Liver (tissue), 3 donors: ENCODE results near the gene SYK.
"Not testable (repeated sequence)": the region's sequence is repeated elsewhere in the genome, so short reads cannot be mapped to it uniquely, and the experiment has no call there.

ENCODE experiments used
- FOXA2 ChIP-seq: IDR thresholded peaks from 2 replicates; pipeline ENCODE4 v1.6.1; 2016; ENCODE audit warnings: antibody characterized with exemption
- HNF4A ChIP-seq, 2 donors: conservative IDR thresholded peaks; 2 replicates each; pipeline ENCODE4 v1.6.1; 2016; ENCODE audit warnings: antibody characterized with exemption in 2 of 2, mild to moderate bottlenecking in 2 of 2
- JUND ChIP-seq, 2 donors: IDR thresholded peaks; 2 replicates each; pipeline ENCODE4 v1.6.1; 2016; ENCODE audit warnings: antibody characterized with exemption in 2 of 2
- NR2F2 ChIP-seq: IDR thresholded peaks from 2 replicates; pipeline ENCODE4 v1.6.1; 2016; ENCODE audit warnings: antibody characterized with exemption
- TF ChIP-seq, protein P1 (sequence below): fragments of 150-350 bp; IDR thresholded peaks from 2 replicates; pipeline ENCODE4 v1.5.1; 2017; ENCODE audit warnings: improper control_type of control experiment, low read depth, low read length; ENCODE audit not compliant: missing input control
- TF ChIP-seq, protein P2 (sequence below): IDR thresholded peaks from 2 replicates; pipeline ENCODE4 v1.6.1; 2016; ENCODE audit warnings: antibody characterized with exemption
- TF ChIP-seq, protein P3 (sequence below): IDR thresholded peaks from 2 replicates; pipeline ENCODE4 v1.6.1; 2016; ENCODE audit warnings: antibody characterized with exemption, mild to moderate bottlenecking
- donor health status: healthy.
- donor health status: healthy.

DNA sequence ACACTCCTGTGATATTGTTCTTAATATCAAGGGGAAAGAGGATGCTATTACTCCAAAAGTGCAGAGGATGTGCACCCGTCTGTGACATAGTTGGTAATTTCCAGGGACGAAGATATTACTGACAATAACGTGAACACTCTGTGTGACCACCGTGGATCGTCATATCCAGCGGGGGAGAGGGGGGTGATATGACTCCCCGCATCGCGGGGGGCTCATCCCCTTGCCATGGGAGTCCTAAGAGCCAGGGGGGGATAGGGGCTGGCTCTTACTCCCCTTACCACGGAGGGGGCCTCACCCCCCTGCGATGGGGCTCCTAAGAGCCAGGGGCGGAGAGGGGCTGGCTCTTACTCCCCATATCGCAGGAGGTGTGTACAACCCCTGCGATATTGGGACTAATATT, 41.0 kb upstream of the SYK start:
- TF ChIP-seq, protein P1, sequence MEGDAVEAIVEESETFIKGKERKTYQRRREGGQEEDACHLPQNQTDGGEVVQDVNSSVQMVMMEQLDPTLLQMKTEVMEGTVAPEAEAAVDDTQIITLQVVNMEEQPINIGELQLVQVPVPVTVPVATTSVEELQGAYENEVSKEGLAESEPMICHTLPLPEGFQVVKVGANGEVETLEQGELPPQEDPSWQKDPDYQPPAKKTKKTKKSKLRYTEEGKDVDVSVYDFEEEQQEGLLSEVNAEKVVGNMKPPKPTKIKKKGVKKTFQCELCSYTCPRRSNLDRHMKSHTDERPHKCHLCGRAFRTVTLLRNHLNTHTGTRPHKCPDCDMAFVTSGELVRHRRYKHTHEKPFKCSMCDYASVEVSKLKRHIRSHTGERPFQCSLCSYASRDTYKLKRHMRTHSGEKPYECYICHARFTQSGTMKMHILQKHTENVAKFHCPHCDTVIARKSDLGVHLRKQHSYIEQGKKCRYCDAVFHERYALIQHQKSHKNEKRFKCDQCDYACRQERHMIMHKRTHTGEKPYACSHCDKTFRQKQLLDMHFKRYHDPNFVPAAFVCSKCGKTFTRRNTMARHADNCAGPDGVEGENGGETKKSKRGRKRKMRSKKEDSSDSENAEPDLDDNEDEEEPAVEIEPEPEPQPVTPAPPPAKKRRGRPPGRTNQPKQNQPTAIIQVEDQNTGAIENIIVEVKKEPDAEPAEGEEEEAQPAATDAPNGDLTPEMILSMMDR, result not testable (repeated sequence)
- TF ChIP-seq, protein P2, sequence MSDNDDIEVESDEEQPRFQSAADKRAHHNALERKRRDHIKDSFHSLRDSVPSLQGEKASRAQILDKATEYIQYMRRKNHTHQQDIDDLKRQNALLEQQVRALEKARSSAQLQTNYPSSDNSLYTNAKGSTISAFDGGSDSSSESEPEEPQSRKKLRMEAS, result not testable (repeated sequence)
- TF ChIP-seq JUND (IDR thresholded peaks at IDR 0.05); HNF4A (conservative IDR thresholded peaks at IDR 0.05); FOXA2; NR2F2: not testable (repeated sequence)
- TF ChIP-seq, protein P3, sequence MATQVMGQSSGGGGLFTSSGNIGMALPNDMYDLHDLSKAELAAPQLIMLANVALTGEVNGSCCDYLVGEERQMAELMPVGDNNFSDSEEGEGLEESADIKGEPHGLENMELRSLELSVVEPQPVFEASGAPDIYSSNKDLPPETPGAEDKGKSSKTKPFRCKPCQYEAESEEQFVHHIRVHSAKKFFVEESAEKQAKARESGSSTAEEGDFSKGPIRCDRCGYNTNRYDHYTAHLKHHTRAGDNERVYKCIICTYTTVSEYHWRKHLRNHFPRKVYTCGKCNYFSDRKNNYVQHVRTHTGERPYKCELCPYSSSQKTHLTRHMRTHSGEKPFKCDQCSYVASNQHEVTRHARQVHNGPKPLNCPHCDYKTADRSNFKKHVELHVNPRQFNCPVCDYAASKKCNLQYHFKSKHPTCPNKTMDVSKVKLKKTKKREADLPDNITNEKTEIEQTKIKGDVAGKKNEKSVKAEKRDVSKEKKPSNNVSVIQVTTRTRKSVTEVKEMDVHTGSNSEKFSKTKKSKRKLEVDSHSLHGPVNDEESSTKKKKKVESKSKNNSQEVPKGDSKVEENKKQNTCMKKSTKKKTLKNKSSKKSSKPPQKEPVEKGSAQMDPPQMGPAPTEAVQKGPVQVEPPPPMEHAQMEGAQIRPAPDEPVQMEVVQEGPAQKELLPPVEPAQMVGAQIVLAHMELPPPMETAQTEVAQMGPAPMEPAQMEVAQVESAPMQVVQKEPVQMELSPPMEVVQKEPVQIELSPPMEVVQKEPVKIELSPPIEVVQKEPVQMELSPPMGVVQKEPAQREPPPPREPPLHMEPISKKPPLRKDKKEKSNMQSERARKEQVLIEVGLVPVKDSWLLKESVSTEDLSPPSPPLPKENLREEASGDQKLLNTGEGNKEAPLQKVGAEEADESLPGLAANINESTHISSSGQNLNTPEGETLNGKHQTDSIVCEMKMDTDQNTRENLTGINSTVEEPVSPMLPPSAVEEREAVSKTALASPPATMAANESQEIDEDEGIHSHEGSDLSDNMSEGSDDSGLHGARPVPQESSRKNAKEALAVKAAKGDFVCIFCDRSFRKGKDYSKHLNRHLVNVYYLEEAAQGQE, result not testable (repeated sequence)
